WTC11 (cell line): ENCODE results near the gene AGAP1. TPM values are rescaled to one million over a fixed set of nuclear protein-coding genes. Genes with fewer than 3 reads are reported as not detected.

ENCODE experiments used
- ATAC-seq: fragments of 200-7000 bp; cut with Tn5 transposase; 2 replicates; pipeline ENCODE4 v1.10.0; 2021; ENCODE audit warnings: mild to moderate bottlenecking, moderate library complexity
- CTCF ChIA-PET: fragments of 300-600 bp; sonication (Branson Sonifier 250); formaldehyde crosslinking; loops from one replicate; lab custom pipeline; 2021; ENCODE audit warnings: antibody characterized with exemption; lab: Charles Lee
- POLR2A ChIA-PET: fragments of 350-600 bp; sonication (Branson Sonifier 250); formaldehyde crosslinking; loops from one replicate; lab custom pipeline; 2021; ENCODE audit warnings: antibody characterized with exemption; lab: Charles Lee
- DNase-seq: peaks from one replicate; pipeline ENCODE4 v3.0.0; 2021; ENCODE audit warnings: low spot score
- H3K27ac Mint-ChIP-seq: 2 replicates; pipeline ENCODE4 v1.8.0; 2021; ENCODE audit warnings: mixed read lengths
- H3K27me3 Mint-ChIP-seq: 2 replicates; pipeline ENCODE4 v1.8.0; 2021; ENCODE audit warnings: low read depth, mild to moderate bottlenecking, moderate library complexity, mixed read lengths
- H3K36me3 Mint-ChIP-seq: 2 replicates; pipeline ENCODE4 v1.8.0; 2021; ENCODE audit warnings: mixed read lengths
- H3K4me1 Mint-ChIP-seq: 2 replicates; pipeline ENCODE4 v1.8.0; 2022; ENCODE audit warnings: mixed read lengths
- H3K4me3 Mint-ChIP-seq: 2 replicates; pipeline ENCODE4 v1.8.0; 2021; ENCODE audit warnings: mild to moderate bottlenecking, moderate library complexity, mixed read lengths
- H3K9me3 Mint-ChIP-seq: 2 replicates; pipeline ENCODE4 v1.8.0; 2021; ENCODE audit warnings: mixed read lengths
- ATF3 ChIP-seq: sonication (generic); formaldehyde crosslinking; conservative IDR thresholded peaks from 2 replicates; pipeline ENCODE4 v1.8.1; 2022; ENCODE audit warnings: mild to moderate bottlenecking, missing genetic modification reagents
- CBFB ChIP-seq: sonication (generic); formaldehyde crosslinking; IDR thresholded peaks from 2 replicates; pipeline ENCODE4 v1.8.1; 2022; ENCODE audit warnings: mild to moderate bottlenecking, low read depth, missing genetic modification reagents
- CTCF ChIP-seq: fragments of 200-600 bp; IDR thresholded peaks from 2 replicates; pipeline ENCODE4 v1.8.0; 2022; ENCODE audit warnings: antibody characterized with exemption
- HMGXB4 ChIP-seq: sonication (generic); formaldehyde crosslinking; IDR thresholded peaks from 2 replicates; pipeline ENCODE4 v1.8.1; 2023; ENCODE audit warnings: mild to moderate bottlenecking, moderate library complexity, missing genetic modification reagents
- MAX ChIP-seq: sonication (generic); formaldehyde crosslinking; IDR thresholded peaks from 2 replicates; pipeline ENCODE4 v1.8.0; 2022; ENCODE audit warnings: mild to moderate bottlenecking, missing genetic modification reagents
- MXD4 ChIP-seq: fragments of 250-450 bp; sonication (Bioruptor Pico); IDR thresholded peaks from 2 replicates; pipeline ENCODE4 v1.8.0; 2021; ENCODE audit warnings: mild to moderate bottlenecking, moderate library complexity, borderline replicate concordance
- MYBL2 ChIP-seq: sonication (generic); formaldehyde crosslinking; IDR thresholded peaks from 2 replicates; pipeline ENCODE4 v1.8.1; 2023; ENCODE audit warnings: mild to moderate bottlenecking, moderate library complexity, missing genetic modification reagents
- RELA ChIP-seq: sonication (generic); formaldehyde crosslinking; IDR thresholded peaks from 2 replicates; pipeline ENCODE4 v1.8.1; 2022; ENCODE audit warnings: missing genetic modification reagents, mild to moderate bottlenecking, borderline replicate concordance
- SP1 ChIP-seq: sonication (generic); formaldehyde crosslinking; conservative IDR thresholded peaks from 2 replicates; pipeline ENCODE4 v1.8.1; 2022; ENCODE audit warnings: missing genetic modification reagents
- TCF7 ChIP-seq: sonication (generic); formaldehyde crosslinking; IDR thresholded peaks from 2 replicates; pipeline ENCODE4 v1.8.0; 2022; ENCODE audit warnings: mild to moderate bottlenecking, low read depth, missing genetic modification reagents, moderate library complexity
- ZBTB21 ChIP-seq: sonication (generic); formaldehyde crosslinking; IDR thresholded peaks from 2 replicates; pipeline ENCODE4 v1.8.1; 2023; ENCODE audit warnings: mild to moderate bottlenecking, missing genetic modification reagents, borderline replicate concordance
- ZNF121 ChIP-seq: sonication (generic); formaldehyde crosslinking; IDR thresholded peaks from 2 replicates; pipeline ENCODE4 v1.8.0; 2023; ENCODE audit warnings: missing genetic modification reagents
- ZNF671 ChIP-seq: fragments of 250-450 bp; sonication (Bioruptor Pico); IDR thresholded peaks from 2 replicates; pipeline ENCODE4 v1.8.0; 2021; ENCODE audit warnings: mild to moderate bottlenecking
- total RNA-seq: library from RNA; stranded (reverse); gene quantifications from 3 replicates; pipeline ENCODE4 v1.2.3, GENCODE V29; 2021
- TF ChIP-seq, protein P1 (sequence below): sonication (generic); formaldehyde crosslinking; IDR thresholded peaks from 2 replicates; pipeline ENCODE4 v1.8.0; 2022; ENCODE audit warnings: mild to moderate bottlenecking, missing genetic modification reagents
- TF ChIP-seq, protein P2 (sequence below): sonication (generic); formaldehyde crosslinking; IDR thresholded peaks from 2 replicates; pipeline ENCODE4 v1.8.1; 2022; ENCODE audit warnings: low read depth, mild to moderate bottlenecking, moderate library complexity, missing genetic modification reagents, borderline replicate concordance
- TF ChIP-seq, protein P3 (sequence below): fragments of 250-450 bp; sonication (Bioruptor Pico); IDR thresholded peaks from 2 replicates; pipeline ENCODE4 v1.8.0; 2021; ENCODE audit warnings: mild to moderate bottlenecking

The AGAP1 gene
- total RNA-seq, 1 experiment from 2014 or later, result 49.3 TPM

DNA sequence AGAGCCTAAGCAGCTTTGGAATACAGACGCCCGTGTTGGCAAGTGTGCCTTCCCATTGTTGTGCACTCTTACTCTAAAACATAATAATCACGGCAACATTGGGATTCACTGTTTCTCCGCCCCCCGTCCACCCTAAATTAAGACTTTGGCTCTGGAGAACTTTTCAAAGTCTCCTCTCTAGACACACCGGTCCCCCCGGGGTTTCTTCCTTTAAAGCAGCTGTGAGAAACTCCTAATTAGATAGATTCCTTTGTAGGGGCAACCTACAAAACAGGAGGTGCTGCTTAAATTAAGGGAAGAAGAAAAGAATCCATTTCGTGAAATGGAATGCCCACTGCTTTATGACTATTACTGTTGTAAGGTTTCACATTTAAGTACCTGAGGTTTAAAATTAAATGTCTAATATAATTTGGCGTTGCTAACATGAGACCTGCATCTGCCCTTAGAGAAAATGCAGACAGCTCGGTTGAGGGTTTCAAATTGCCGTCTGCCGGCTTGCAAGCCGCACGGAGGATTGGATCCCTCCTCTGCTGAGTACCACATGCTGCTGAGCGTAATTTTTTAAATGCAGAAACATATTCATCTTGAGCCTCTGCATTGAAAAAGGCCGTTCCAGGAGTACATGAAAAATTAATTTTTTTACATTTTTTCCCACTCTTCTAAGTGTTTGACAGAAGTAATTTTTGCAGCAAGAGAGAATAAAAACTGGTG, 441.1 kb downstream of the AGAP1 start (continued):
- TF ChIP-seq, protein P1, sequence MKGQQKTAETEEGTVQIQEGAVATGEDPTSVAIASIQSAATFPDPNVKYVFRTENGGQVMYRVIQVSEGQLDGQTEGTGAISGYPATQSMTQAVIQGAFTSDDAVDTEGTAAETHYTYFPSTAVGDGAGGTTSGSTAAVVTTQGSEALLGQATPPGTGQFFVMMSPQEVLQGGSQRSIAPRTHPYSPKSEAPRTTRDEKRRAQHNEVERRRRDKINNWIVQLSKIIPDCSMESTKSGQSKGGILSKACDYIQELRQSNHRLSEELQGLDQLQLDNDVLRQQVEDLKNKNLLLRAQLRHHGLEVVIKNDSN (CRISPR knock-in tag), result no peak

- H3K27ac Mint-ChIP-seq, result peak overlapping the region; percentile 46; the same call in 1 of the 2 replicates
- TF ChIP-seq CBFB (CRISPR knock-in tag) (no peak), TCF7 (CRISPR knock-in tag) (no peak), ATF3 (CRISPR knock-in tag) (no peak)
- no peaks in the 10 kb centered on the region for H3K9me3 Mint-ChIP-seq
- H3K27me3 Mint-ChIP-seq, result no peaks in the 10 kb centered on the region
- ChIA-PET POLR2A (no interaction called here), CTCF (interaction anchor here (0.7 to 2.5 kb wide), 23 partner anchors 10 to 305 kb away, joined by 3 to 26 read pairs (median 6); no protein-coding TSS in a partner anchor)
- DNase-seq (no peak), ATAC-seq (no peak)
- H3K4me1 Mint-ChIP-seq, result peaks cover 26% of the 10 kb centered on the region
- H3K4me3 Mint-ChIP-seq, result no peak overlapping the region
- H3K36me3 Mint-ChIP-seq, result peaks cover 7% of the 10 kb centered on the region
Observed at GRCh38 chr2:235935773-235936172, 441.9 kb downstream of the AGAP1 start.

GRCh38 chr2:235936493-235936892, 442.6 kb downstream of the AGAP1 start:
- Mint-ChIP-seq H3K4me3 (no peak overlapping the region), H3K36me3 (peaks cover 7% of the 10 kb centered on the region), H3K27ac (0 out of 2 replicates have a peak overlapping the region, but pooled peaks have one; percentile 62), H3K4me1 (peaks cover 26% of the 10 kb centered on the region), H3K9me3 (no peaks in the 10 kb centered on the region), H3K27me3 (no peaks in the 10 kb centered on the region)
- POLR2A ChIA-PET, result no interaction called here
- CTCF ChIA-PET, result interaction anchor here (0.6 to 2.5 kb wide), 36 partner anchors 9 to 304 kb away, joined by 3 to 26 read pairs (median 4); no protein-coding TSS in a partner anchor
- ATAC-seq, result peak; percentile 64
- peak; percentile 56 for DNase-seq
- peak; percentile 71 for TF ChIP-seq CTCF
- TF ChIP-seq ZBTB21 (CRISPR knock-in tag), result no peak

DNA sequence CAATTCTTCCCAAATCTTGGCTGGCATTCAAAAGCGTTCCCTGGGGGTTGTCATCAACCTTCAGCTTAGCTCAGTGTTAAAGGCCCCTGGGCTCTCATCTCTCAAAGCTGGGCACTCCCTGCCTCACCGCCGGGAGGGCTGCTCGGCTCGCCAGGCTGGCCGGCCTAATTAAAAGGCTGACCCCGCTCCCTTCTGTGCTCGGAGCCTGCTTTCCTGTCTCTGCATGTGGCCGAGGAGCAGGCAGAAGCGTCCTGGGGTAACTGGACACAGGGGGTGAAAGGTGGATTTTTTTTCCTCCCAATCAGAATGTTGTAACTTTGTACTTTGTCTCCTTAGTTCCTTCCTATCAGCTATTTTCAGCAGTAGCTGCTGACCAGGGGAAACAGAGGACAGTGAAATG, 443.2 kb downstream of the AGAP1 start:
- H3K4me1 Mint-ChIP-seq, result peaks cover 26% of the 10 kb centered on the region
- no peaks in the 10 kb centered on the region for H3K27me3 Mint-ChIP-seq
- TF ChIP-seq MAX (CRISPR knock-in tag), result no peak
- TF ChIP-seq, protein P2, sequence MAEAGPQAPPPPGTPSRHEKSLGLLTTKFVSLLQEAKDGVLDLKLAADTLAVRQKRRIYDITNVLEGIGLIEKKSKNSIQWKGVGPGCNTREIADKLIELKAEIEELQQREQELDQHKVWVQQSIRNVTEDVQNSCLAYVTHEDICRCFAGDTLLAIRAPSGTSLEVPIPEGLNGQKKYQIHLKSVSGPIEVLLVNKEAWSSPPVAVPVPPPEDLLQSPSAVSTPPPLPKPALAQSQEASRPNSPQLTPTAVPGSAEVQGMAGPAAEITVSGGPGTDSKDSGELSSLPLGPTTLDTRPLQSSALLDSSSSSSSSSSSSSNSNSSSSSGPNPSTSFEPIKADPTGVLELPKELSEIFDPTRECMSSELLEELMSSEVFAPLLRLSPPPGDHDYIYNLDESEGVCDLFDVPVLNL, result no peak
- TF ChIP-seq MXD4 (CRISPR knock-in tag), result no peak
- TF ChIP-seq, protein P3, sequence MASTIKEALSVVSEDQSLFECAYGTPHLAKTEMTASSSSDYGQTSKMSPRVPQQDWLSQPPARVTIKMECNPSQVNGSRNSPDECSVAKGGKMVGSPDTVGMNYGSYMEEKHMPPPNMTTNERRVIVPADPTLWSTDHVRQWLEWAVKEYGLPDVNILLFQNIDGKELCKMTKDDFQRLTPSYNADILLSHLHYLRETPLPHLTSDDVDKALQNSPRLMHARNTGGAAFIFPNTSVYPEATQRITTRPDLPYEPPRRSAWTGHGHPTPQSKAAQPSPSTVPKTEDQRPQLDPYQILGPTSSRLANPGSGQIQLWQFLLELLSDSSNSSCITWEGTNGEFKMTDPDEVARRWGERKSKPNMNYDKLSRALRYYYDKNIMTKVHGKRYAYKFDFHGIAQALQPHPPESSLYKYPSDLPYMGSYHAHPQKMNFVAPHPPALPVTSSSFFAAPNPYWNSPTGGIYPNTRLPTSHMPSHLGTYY, result no peak
- no peak for TF ChIP-seq SP1 (CRISPR knock-in tag)
- TF ChIP-seq HMGXB4 (CRISPR knock-in tag), result no peak
- no peak for TF ChIP-seq MYBL2
- no peak for TF ChIP-seq RELA (CRISPR knock-in tag)
- TF ChIP-seq ZNF121 (CRISPR knock-in tag), result no peak
- TF ChIP-seq ZNF671 (CRISPR knock-in tag), result no peak
- TF ChIP-seq, all 79 proteins: peak for 0
- CTCF ChIA-PET, result interaction anchor here (0.6 to 2.5 kb wide), 33 partner anchors 9 to 304 kb away, joined by 3 to 26 read pairs (median 4); no protein-coding TSS in a partner anchor
- Mint-ChIP-seq H3K36me3 (peaks cover 9% of the 10 kb centered on the region), H3K27ac (no peak overlapping the region), H3K4me3 (no peak overlapping the region), H3K9me3 (no peaks in the 10 kb centered on the region)
- DNase-seq, result no peak
- no peak for ATAC-seq
- POLR2A ChIA-PET, result no interaction called here
